Measurements from ENCODE around the gene STON1.

Gene STON1

DNA sequence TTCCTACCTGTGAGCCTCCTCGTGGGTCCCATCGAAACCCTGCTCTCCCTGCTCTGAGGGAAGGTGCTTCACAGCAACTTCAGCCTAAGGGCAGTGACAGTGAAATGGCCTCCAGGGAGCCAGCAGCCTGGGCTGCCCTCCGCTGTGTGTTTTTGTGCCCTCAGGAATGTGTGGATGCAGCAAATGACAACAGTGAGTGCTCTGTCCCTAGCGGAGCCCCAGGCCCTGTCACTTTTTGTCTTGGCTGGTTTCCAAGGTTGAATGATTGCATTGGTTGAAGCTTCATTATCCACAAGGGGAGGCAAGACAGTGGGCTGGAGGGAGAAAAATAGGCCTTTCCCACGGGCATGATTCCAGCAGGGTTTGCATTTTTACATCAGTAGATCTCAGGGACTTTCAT lies 42.9 kb downstream of the STON1 start:
- TF ChIP-seq, protein P1, sequence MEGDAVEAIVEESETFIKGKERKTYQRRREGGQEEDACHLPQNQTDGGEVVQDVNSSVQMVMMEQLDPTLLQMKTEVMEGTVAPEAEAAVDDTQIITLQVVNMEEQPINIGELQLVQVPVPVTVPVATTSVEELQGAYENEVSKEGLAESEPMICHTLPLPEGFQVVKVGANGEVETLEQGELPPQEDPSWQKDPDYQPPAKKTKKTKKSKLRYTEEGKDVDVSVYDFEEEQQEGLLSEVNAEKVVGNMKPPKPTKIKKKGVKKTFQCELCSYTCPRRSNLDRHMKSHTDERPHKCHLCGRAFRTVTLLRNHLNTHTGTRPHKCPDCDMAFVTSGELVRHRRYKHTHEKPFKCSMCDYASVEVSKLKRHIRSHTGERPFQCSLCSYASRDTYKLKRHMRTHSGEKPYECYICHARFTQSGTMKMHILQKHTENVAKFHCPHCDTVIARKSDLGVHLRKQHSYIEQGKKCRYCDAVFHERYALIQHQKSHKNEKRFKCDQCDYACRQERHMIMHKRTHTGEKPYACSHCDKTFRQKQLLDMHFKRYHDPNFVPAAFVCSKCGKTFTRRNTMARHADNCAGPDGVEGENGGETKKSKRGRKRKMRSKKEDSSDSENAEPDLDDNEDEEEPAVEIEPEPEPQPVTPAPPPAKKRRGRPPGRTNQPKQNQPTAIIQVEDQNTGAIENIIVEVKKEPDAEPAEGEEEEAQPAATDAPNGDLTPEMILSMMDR (IDR thresholded peaks at IDR 0.05; ENCODE audit: insufficient read depth, missing control alignments), result no peak
- DNase-seq (ENCODE audit: insufficient read length, low spot score) (no peak), FAIRE-seq (no peak)

DNA sequence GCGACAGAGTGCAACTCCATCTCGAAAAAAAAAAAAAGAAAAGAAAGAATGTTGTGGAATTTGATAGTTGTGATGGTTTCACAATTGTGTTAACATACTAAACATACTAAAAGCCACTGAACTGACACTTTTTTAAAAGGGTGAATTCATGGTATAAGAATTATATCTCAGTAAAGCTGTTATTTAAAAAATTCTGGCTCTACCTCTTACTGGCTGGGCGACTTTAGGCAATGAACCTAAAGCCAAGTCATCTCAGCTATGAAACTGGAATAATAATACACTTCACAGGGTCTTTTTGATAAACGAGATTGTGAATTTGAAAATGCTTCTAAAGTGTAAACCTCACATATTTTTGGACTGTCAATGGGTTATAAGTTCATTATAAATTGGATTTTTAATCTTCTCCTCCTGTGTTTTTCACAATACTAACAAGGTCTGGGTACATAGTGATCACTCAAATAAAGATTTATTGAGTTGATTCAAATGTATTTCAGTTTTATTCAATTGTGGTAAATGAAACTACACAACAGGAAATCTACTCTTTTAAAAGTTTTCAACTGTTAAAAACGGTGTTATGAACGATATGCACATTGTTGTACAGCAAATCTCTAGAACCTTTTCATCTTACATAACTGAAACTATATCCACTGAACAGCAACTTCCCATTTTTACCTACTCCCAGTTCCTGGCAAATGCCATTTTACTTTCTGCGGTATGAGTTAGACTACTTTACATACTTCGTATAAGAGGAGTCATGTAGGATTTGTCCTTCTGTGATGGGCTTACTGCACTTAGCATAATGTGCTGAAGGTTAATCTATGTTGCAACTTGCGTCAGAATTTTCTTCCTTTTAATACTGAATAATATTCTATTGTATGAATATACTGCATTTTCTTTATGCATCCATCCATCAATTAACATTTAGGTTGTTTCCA lies 44.7 kb downstream of the STON1 start:
- TF ChIP-seq, protein P1 (IDR thresholded peaks at IDR 0.05; ENCODE audit: insufficient read depth, missing control alignments), result no peak
- no peak for FAIRE-seq
- DNase-seq (ENCODE audit: insufficient read length, low spot score), result no peak

DNA sequence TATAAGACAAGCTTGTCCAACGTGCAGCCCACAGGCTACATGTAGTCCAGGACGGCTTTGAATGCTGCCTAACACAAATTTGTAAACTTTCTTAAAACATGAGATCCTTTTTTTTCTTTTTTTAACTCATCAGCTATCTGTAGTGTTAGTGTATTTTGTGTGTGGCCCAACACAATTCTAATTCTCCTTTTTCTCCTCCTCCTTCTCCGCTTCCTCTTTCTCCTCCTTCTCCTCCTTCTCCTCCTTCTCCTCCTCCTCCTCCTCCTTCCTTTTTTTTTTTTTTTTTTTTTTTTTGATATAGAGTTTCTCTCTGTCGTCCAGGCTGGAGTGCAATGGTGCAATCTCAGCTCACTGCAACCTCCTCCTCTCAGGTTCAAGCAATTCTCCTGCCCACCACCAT lies 48.4 kb downstream of the STON1 start:
- no peak for DNase-seq (ENCODE audit: insufficient read length, low spot score)
- no peak for FAIRE-seq
- TF ChIP-seq, protein P1 (IDR thresholded peaks at IDR 0.05; ENCODE audit: insufficient read depth, missing control alignments), result no peak

DNA sequence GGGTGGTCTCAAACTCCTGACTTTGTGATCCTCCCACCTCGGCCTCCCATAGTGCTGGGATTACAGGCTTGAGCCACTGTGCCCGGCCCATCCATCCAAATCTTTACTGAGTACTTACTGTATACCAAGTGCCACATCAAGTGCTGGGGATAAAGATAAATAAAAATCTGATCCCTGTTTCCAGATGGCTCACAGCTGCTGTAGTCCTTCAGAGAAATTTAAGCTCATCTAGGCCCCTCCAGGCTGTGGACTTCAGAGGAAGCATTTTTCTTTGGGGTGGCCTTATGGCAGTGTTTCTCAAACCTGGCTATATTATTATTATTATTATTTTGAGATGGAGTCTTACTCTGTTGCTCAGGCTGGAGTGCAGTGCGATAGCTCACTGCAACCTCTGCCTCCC lies 54.0 kb downstream of the STON1 start:
- no peak for DNase-seq (ENCODE audit: insufficient read length, low spot score)
- TF ChIP-seq, protein P1 (IDR thresholded peaks at IDR 0.05; ENCODE audit: insufficient read depth, missing control alignments), result no peak
- FAIRE-seq, result no peak

DNA sequence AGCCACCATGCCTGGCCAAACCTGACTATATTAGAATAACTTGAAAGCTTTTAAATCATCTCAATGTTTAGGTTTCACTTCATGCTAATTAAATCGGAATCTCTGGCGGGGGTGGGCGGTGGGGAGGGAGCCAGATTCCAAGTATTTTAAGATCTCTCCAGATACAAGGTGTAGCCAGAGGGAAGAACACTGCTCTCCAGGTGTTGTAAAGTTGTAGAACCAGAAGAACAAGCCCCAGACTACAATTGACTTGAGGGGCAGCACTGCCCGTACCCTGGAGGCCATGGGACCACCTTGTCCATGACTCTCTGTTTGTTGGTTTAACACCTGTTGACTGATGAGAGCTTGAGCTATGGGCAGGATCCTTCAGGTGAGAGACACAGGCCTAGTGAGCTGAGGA lies 54.6 kb downstream of the STON1 start:
- no peak for FAIRE-seq
- DNase-seq (ENCODE audit: insufficient read length, low spot score), result no peak
- TF ChIP-seq, protein P1 (IDR thresholded peaks at IDR 0.05; ENCODE audit: insufficient read depth, missing control alignments), result no peak

DNA sequence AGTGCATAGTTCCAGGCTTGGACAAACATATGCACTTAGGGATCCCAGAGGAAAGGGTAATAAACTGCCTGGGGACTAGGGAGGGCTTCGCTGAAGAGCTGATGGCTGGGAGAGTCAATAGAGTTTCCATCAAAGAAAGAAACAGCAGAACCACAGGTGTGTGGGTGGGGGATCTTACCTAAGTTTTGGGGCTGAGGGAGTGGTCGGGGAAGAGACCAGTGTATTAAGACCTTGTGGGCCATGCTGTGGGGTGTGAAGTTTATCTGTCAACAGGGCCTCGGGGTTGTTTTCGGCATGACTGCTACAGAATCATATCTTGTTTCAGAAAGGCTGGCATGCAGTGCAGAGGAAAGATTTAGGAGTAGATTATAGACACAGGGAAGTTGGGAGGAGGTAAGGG lies 56.5 kb downstream of the STON1 start:
- DNase-seq (ENCODE audit: insufficient read length, low spot score) (no peak), FAIRE-seq (no peak)
- TF ChIP-seq, protein P1 (IDR thresholded peaks at IDR 0.05; ENCODE audit: insufficient read depth, missing control alignments), result no peak

DNA sequence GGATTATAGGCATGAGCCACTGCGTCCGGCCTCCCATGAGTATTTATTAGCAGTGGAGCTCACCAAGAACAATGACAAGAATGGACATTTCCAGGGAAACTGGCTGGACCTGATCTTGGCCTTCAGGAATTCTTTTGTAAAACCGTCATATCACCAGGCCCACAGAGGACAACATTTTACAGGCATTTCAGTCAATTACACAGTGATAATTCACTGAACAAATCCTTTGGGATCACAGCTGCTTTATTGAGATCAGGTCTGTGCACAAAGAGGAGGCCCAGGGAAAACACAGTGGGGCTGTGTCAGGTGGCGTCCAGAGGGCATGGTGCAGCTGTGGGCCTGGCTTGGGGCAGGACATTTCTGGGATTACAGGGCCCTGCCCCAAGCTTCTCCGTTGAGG lies 57.6 kb downstream of the STON1 start:
- FAIRE-seq, result no peak
- DNase-seq (ENCODE audit: insufficient read length, low spot score), result no peak
- TF ChIP-seq, protein P1 (IDR thresholded peaks at IDR 0.05; ENCODE audit: insufficient read depth, missing control alignments), result no peak

All from D721Med (cell line).